GM12801 (cell line): ENCODE measurements around the gene MELTF.

Source experiments
- TF ChIP-seq, protein P1 (sequence below): IDR thresholded peaks from one replicate; pipeline ENCODE4 v1.5.1; 2011; ENCODE audit warnings: control low read depth; ENCODE audit not compliant: insufficient read length; ENCODE audit errors: extremely low read depth

MELTF gene

DNA sequence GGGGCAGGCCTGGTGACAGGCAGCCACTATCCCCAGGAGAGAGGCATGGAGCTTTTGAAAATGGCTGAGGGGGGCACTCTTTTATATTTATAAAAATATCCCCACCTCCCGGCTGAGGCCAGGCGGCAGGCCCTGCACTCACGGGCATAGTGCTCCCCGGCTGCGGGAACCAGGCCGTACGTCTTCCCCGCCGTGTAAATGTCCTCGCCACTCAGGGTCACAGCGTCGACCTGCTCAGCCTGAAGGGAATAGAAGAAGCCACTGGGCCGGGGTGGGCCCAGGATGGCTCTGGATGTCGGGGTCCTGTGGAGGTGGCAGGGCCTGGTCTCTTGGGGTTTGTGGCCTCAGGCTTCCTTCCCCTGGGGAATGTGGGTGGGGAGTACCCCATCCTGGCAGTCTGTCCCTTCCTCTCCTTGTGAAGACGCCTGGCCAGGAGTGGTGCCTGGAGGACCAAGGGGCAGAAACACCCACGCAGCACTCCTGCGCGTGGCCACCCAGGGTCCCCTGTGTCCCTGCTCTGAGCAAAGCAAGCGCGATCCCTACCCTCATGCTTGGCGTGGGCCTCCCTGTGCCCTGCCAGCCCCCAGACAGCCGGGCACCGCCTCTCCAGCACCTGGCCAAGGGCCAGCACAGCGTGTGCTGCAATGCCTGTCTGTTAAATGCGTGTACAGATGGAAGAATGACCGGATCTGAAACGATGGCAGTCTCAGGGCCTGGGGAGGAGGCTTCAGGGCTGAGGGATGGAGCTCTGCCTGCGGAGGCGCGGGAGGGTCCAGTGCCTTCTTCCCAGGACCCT, 18.9 kb downstream of the MELTF start:
- TF ChIP-seq, protein P1, sequence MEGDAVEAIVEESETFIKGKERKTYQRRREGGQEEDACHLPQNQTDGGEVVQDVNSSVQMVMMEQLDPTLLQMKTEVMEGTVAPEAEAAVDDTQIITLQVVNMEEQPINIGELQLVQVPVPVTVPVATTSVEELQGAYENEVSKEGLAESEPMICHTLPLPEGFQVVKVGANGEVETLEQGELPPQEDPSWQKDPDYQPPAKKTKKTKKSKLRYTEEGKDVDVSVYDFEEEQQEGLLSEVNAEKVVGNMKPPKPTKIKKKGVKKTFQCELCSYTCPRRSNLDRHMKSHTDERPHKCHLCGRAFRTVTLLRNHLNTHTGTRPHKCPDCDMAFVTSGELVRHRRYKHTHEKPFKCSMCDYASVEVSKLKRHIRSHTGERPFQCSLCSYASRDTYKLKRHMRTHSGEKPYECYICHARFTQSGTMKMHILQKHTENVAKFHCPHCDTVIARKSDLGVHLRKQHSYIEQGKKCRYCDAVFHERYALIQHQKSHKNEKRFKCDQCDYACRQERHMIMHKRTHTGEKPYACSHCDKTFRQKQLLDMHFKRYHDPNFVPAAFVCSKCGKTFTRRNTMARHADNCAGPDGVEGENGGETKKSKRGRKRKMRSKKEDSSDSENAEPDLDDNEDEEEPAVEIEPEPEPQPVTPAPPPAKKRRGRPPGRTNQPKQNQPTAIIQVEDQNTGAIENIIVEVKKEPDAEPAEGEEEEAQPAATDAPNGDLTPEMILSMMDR: no peak

DNA sequence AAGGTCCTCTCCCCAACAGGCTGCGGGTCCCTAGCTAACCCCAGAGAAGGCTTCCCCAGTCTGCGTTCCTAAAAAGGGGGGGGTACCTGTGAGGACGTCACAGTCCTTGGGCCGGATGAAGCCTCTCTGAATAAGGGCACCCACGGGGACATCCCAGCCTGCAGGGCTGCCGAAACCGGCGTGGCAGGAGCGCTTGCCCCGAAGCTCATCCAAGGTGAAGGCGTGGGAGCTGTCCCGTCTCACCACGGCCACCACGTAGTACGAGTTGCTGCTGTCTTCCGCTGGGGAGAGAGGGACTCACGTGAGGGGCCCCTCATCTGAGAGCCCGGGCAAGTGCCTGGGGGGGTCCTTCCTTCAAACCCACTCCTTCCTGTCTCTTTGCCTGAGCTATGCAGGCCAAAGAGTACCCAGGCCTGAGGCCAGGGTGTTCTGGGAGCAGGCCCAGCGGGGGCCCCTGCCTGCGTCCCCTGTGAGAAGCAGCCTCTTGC, 20.0 kb downstream of the MELTF start:
- TF ChIP-seq, protein P1: no peak

DNA sequence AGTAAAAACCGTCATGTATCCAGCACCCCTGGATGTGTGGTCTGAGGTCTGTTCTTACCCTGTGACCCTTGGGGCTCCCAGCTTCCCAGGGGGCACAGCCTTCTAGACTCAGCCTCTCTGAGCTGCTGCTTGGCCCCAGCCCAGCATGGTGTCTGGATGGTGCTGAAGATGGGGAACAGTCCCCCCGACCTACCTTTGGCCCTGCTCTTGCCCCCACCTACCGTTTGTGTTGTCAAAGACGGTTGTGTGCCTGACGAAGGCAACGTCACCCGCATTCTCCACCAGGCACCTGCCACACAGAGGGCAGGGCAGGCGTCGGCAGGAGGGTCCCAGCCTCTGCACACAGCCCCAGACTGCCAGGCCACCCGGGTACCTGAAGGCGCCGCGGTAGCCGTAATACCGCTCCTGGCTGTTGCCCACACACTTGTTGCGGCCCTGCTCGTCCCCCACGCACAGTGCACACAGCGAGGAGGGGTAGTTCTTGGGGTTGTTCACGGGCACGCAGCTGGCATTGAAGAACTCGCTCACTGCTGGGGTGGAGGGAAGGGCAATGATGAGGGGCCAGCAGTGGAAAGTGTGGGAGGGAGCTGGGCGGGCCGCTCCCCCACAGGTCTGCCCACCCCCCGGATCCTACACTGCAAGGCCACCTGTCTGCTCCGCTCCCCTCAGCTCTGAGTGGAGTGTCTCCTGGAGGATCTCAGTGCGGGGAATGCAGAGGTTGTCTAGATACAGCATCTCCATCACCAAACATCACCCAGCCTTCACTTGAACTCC, 21.0 kb downstream of the MELTF start:
- TF ChIP-seq, protein P1: no peak

DNA sequence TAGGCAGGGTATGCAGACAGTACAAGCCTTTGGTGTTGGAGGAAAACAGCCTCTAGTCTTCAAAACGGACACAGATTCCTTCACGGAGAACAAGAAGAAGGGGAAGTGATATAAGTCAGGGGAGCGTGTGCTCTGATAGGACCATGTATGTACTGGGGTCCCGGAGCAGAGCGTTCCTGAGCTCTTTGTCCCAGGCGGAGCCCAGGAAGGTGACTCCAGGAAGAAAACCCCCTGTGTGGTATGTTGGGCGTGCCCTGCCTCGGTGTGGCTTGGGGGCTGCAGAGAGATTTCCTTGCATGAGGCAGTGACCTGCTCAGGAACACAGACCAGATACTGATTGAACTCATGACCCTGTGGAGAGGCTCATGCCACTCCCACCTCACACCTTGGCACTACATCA, 21.7 kb downstream of the MELTF start:
- TF ChIP-seq, protein P1: no peak

DNA sequence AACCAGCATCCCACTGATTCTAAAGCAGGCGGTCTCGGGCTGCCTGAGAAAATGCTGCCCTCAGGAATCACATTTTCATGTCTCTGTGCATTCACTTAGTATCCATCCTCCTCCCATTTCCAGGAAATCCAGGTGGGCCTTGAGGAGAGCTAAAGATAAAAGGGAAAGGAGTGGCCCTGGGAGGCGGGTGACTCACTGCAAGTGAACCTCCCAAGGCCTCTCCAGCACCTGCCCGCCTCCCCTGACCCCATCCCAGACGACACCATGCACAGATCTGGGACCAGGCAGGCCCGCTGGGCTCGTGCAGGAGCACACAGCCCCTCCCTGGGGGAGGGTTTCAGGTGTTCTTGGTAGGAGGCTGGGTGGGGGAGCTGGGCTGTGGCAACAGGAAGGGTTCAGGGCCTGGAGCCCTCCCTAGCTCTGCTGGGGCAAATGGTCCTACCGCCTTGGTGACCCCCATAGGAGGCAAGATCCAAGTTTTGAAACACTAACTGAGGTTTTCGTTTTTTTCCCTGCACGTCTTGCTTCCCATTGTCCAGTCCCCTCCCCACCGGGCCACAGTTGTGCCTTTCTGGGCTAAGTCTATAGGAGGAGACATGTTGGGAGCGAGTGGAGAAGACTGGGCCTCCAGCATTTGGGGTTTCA, 22.2 kb downstream of the MELTF start:
- TF ChIP-seq, protein P1: no peak

DNA sequence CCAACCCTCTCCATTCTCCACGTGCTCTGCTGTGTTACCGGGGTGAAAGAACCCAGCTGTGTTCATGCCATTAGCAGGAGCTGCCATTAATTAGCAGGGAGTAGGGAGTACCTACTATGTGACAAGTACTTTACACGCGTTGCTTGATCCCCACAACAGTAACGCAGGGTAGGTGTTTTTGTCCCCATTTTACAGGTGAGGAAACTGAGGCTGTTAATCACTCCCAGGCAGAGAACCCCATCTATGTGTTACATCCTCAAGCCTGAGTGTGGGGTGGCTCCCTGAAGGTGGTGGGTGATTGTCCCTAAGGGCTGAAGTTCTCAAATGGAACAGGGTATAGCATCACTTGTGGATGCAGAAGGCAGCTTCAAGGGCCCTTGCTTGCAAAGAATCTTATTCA, 22.8 kb downstream of the MELTF start:
- TF ChIP-seq, protein P1: no peak

DNA sequence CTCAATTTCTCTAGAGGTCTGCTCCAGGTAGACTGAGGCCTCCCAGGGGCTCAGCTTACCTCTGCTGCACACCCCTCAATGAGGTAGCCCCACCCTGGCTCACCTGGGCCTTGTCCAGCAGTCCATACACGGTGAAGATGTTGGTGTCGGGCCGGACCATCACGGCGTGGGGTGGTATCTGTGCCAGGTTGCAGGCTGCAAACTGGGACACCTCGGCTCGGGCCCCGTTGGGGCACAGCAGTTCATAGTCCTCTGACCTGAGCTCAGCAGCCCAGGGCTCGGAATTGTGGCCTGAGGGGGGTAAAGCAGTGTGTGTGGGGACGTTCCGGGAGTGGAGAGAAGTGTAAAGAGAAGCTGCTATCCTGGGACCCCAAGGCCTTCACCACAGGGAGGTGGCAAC, 23.2 kb downstream of the MELTF start:
- TF ChIP-seq, protein P1: no peak
